ENCODE results near the gene C11orf21.
"Not testable (repeated sequence)": the region's sequence is repeated elsewhere in the genome, so short reads cannot be mapped to it uniquely, and the experiment has no call there.

C11orf21 gene

GRCh38 chr11:2301631-2302305, at the start of gene C11orf21, which contains the start of gene TSPAN32:
Gene C11orf21 (minus strand): TSS chr11:2301918. CDS start chr11:2301808, 110 bp downstream.
Gene TSPAN32 (plus strand): TSS chr11:2302013. CDS start chr11:2302150, 137 bp downstream.
- peak; percentile 46 for DNase-seq (ENCODE audit: low read depth)

- no peak for DNase-seq (ENCODE audit: low read depth)
Measured at GRCh38 chr11:2348986-2349385, 47.3 kb upstream of the C11orf21 start.

GRCh38 chr11:2347308-2347830, 45.7 kb upstream of the C11orf21 start:
- no peak for DNase-seq (ENCODE audit: low read depth)

- DNase-seq (ENCODE audit: low read depth): no peak
Measured at GRCh38 chr11:2346586-2347307, 45.0 kb upstream of the C11orf21 start.

DNA sequence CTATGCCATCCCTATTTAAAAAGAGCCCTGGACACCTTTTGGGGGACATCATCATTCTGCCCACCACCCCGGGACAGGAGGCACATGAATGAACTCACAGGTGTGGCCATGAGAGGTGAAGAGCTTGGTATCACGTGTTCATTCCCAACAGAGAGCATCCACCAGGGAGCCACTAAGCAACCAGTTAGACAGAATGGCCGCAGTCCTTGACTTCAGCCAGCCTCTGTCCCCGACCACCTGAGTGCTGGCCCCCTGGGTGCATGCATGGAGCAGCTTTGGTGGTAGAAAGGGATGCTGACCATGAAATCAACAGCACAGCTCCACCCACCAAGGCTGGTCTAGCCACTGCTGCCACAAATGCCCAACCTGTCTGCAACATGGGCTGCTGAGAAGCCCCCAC, 44.3 kb upstream of the C11orf21 start:
- DNase-seq (ENCODE audit: low read depth): no peak

- no peak for DNase-seq (ENCODE audit: low read depth)
Measured at GRCh38 chr11:2345050-2345449, 43.3 kb upstream of the C11orf21 start.

- DNase-seq (ENCODE audit: low read depth): no peak
Measured at GRCh38 chr11:2343502-2343901, 41.8 kb upstream of the C11orf21 start.

DNA sequence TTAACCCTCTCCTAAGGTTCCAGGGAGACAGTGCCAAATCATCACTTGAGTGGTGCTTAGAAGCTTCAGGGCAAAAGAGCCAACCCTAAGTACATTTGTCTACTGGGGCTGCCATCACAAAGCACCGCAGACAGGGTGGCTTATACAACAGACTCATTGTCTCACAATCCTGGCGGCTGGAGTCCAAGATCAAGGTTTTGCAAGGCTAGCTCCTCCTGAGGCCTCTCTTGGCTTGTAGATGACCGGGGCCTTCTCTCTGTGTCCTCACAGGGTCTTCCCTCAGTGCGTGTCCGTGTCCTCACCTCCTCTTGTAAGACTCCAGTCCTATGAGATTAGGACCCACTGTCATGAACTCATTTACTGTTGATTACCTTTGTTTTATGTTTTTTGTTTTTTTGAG, 41.3 kb upstream of the C11orf21 start:
- no peak for DNase-seq (ENCODE audit: low read depth)

DNA sequence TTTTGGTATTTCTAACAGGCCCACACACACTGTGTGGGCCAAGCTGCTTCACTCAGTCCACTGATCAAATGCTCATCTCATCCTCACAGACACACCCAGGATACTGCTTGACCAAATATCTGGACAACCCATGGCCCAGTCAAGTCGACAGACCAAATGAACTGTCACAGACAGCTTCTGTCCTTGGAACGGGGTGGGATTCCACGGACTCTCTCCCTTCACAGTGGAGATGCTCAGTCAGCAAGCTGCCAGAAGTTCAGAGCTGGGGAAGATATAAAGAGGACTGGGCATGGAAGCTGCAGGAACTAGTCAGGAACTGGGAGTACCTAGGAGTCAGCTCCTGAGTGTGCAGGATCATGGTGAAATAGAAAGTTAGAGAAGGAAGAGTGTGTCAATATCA, 40.8 kb upstream of the C11orf21 start:
- DNase-seq (ENCODE audit: low read depth): no peak

DNA sequence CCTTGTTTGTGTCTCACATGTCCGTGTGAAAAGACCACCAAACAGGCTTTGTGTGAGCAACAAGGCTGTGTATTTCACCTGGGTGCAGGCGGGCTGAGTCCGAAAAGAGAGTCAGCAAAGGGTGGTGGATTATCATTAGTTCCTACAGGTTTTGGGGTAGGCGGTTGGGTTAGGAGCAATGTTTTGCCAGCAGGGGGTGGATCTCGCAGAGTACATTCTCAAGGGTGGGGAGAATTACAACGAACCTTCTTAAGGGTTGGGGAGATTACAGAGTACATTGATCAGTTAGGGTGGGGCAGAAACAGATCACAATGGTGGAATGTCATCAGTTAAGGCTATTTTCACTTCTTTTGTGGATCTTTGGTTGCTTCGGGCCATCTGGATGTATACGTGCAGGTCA, 37.0 kb upstream of the C11orf21 start:
- not testable (repeated sequence) for DNase-seq (ENCODE audit: low read depth)

- not testable (repeated sequence) for DNase-seq (ENCODE audit: low read depth)
Measured at GRCh38 chr11:2335286-2335685, 33.6 kb upstream of the C11orf21 start.

- DNase-seq (ENCODE audit: low read depth): not testable (repeated sequence)
Measured at GRCh38 chr11:2333486-2334205, 31.9 kb upstream of the C11orf21 start.

- not testable (repeated sequence) for DNase-seq (ENCODE audit: low read depth)
Measured at GRCh38 chr11:2332569-2332968, 30.9 kb upstream of the C11orf21 start.

DNA sequence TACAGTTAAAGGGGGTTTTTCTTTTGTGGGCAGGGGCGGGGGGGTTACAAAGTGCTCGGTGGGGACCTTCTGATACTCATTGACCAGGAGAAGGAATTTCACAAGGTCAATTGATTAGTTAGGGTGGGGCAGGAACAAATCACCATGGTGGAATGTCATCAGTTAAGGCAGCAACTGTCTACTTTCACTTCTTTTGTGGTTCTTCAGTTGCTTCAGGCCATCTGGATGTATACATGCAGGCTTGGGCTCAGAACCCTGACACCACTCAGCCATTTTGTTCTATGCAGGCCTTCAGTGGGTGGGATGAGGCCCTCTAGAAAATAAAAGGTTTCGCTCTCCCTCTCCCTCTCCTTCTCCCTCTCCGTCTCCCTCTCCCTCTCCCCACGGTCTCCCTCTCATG, 29.7 kb upstream of the C11orf21 start:
- DNase-seq (ENCODE audit: low read depth): no peak

DNA sequence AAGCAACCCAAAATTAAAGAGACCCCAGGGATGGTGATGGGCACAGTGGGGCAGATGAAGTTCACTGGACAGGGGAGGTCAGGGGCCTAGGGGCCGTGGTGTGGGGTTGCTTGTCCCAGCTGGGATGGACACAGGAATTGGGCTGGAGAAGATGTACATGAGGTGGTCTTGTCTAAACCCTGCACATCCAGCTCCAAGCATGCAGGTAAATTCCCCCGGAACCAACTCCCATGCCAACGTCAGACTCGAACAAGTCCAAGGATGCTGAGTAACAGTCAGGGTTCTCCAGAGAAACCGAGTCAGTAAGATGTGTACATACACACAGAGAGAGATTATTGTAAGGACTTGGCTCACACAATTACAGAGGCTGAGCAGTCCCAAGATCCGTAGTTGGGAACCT, 29.0 kb upstream of the C11orf21 start:
- no peak for DNase-seq (ENCODE audit: low read depth)

GRCh38 chr11:2329551-2329950, 27.8 kb upstream of the C11orf21 start:
- no peak for DNase-seq (ENCODE audit: low read depth)

DNA sequence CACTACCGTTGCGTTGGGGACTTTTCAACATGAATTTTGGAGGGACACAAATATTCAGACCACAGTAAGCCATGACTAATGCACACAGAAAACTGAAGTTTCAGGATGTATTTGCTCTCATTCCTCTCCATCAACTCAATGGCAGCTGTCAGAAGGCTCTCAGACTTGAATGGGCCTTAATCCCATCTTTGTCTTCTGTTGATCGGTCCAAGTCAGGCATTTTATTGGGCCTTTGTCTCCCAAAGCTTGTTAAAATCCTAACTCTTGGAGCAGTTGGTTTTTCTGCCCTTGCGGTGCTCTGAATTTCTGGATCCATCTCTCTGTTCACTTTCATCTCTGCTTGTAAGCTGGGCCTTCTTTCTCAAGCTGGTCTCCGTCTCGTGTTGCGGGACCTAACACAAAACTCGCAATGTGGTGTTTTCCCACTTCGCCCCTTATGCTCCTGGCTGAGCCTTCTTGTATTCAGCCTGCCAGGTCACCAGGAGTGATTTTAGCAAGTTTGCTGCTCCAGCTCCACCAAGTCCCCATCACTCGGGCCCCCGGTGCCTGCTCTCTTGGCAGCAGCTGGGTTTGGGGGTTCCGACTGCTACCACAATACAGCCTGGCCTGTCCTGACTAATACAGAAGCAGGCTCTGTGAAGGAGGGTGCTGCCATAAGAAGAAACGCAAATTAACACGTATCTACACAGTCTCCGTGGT, 27.1 kb upstream of the C11orf21 start:
- no peak for DNase-seq (ENCODE audit: low read depth)

DNA sequence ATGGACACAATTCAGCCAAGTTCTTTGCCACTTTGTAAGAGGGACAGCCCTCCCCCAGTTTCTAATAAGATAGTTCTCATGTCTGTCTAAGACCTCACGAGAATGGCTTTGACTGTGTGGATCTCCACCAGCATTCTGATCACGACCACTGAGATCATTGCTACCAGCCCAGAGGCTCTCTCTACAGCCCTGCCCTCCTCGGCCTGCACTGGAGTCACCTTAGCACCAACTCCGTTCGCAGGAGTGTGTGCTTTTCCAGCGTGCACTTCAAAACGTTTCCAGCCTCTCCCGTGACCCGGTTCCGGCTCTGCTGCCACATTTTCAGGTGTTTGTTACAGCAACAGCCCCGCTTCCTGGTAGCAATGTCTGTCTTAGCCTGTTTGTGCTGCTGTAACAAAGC, 26.3 kb upstream of the C11orf21 start:
- no peak for DNase-seq (ENCODE audit: low read depth)

DNA sequence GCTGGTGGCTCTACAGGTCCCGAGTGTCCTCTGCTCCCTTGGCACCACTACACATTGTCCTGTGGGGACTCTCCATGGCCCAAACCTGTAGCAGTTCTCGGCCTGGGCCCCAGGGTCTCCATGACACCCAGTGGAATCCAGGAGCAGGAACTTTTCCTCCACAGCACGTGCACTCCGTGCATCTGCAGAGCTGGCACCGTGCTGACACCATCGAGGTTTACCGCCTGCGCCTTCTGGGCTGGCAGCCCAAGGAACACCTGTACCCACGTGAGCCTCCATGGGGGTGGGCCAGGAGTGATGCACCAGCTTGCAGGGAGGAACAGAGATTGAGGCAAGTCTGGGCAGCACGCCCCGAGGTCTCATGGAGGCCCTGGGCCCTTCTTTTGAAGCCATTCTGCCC, 25.3 kb upstream of the C11orf21 start:
- no peak for DNase-seq (ENCODE audit: low read depth)

GRCh38 chr11:2325719-2326118, 24.0 kb upstream of the C11orf21 start:
- DNase-seq (ENCODE audit: low read depth): no peak

DNA sequence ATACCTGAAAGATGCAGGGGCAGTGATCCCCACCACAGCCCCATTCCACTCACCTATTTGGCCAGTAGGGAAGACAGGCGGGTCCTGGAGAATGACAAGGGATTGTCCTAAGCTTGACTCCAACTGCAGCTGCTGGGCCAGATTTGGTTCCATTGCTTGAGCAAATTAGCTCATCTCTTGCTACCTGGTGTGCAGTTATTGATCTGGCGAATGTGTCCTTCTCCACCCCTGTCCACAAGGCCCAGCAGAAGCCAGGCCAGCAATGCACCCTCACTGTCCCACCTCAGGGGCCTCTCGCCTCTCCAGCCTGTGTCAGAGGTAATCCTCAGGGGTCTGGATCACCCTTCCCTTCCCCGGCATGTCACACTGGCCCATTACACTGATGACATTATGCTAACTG, 23.4 kb upstream of the C11orf21 start:
- no peak for DNase-seq (ENCODE audit: low read depth)

GRCh38 chr11:2321311-2321683, 19.6 kb upstream of the C11orf21 start:
- no peak for DNase-seq (ENCODE audit: low read depth)

Measured in activated T-cell treated with anti-CD3 and anti-CD28 coated beads for 24 hours (primary cell).